T-helper 1 cell (primary cell): Measurements from ENCODE around the gene HSPA12A.
"Not testable (repeated sequence)": the region's sequence is repeated elsewhere in the genome, so short reads cannot be mapped to it uniquely, and the experiment has no call there.

ENCODE experiments used
- DNase-seq, 5 donors: peaks; one replicate each; pipeline ENCODE4 v3.0.0-alpha.2; 2012 to 2020

HSPA12A gene

DNA sequence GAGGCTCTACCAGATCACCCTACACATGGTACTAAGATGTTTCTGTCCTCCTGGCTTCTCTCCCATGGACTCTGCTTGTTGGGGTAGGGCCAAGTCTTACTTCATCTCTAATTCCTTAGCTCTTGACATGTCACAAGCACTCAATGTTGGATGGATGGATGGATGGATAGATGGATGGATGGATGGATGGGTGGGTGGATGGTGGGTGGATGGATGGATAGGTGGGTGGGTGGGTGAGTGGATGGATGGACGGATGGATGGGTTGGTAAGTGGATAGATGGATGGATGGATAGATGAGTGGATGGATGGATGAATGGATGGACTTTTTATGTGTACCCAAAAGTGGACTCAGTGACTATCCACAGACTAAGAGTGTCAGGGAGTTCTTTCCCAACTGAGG lies 28.5 kb downstream of the HSPA12A start:
- no peak for DNase-seq

DNA sequence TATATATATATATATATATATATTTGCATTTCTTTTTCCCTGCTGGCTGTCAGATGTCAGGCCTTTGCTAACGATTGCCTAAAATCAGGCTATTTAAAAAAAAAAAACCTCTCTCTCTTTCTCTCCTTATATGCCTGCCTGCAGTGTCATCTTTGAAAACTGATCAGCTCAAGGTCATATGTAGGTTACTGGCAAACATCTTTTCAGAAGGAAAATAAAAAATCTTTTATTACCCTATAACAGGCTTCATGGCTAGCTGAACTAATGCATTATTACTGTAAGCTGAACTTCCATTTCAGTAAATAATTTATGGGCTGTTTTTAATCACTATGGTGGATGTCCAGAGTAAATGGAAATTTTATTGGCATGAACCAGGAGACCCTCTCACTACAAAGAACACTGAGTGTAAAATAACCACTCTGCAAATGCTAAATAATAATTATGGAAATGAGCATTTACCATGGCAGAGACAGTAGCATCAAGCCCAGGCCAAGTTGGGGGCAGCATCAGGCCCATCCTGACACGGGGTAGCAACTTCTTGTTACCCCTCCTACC lies 29.3 kb downstream of the HSPA12A start:
- DNase-seq, result no peak

DNA sequence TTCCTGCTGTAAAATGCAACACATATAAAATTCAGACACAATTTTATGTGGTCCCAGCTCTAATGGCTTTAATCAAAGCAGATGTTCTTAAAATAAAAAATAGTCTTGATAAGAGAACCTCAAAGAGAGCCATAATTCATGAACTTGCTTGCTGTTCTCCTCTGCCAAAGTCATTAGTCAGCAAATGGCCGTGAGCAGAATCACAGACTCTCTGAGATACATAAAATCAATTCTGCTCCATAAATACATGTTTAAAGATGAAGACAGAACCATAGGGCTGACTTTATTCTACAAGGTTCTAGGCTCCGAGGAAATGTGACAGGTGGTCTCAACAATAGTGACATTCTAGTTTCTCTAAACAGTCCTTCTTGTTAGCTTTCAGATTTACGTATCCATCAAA lies 29.8 kb downstream of the HSPA12A start:
- no peak for DNase-seq

DNA sequence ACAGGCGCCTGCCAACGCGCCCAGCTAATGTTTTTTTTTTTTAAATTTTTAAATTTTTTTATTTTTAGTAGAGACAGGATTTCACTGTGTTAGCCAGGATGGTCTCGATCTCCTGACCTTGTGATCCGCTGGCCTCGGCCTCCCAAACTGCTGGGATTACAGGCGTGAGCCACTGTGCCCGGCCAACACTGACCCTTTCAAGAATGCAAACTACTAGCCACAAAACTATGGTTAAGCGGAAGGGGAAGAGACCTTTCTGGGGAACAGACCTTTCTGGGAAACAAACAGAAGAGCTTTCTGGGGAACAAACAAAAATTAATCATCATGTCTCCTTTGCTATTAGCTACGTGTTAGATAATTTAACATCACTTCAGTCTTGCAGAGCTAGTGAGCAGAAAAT lies 30.6 kb downstream of the HSPA12A start:
- not testable (repeated sequence) for DNase-seq

DNA sequence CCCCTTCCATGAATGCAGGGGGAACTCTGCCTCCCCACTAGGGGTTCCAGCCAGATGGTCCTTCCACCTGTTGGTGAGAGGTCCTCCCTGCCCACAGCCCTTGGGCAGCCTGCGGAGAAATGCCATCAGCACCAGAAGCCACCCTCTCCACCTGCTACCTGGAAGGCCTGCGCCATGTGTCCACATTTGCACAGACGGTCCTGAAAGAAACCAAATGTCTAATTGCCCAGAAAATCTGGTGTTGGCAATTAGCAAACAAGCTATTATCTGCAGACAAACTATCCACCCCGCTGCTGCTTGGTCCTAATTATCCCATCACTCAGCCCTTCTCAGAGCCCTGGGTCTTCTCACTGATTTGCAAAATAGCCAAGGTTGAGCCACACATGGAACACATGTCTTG lies 32.3 kb downstream of the HSPA12A start:
- DNase-seq, result no peak

DNA sequence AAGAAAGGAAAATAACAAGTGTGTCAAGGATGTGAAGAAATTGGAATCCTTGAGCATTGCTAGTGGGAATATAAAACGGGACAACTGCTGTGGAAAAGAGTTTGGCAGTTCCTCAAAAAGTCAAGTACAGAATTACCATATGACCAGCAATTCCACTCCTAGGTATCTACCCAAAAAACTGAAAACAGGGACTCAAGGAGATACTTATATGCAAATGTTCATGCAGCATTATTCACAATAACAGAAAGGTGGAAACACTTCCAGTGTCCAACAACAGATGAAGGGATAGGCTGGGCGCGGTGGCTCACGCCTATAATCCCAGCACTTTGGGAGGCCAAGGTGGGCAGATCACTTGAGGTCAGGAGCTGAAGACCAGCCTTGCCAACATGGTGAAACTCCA lies 33.5 kb downstream of the HSPA12A start:
- DNase-seq, result no peak

DNA sequence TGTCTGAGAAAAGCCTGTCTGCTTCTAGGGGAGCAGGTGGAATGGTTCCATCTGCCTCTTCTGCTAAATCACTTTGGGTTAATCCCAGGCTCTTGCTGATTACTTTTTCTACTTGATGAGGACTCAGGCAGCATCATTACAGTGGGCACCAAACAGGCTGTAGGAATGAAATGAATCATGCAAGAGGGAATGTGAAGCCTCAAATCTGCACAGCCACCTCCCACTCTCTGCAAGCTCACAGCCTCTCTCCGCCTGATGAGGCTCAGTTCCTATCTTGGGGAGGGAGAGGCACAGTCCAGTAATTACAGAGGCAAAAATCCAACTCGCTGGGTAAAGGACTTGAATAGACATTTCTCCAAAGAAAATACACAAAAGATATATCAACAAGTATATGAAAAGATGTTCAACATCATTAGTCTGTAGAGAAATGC lies 34.0 kb downstream of the HSPA12A start:
- DNase-seq, result no peak

DNA sequence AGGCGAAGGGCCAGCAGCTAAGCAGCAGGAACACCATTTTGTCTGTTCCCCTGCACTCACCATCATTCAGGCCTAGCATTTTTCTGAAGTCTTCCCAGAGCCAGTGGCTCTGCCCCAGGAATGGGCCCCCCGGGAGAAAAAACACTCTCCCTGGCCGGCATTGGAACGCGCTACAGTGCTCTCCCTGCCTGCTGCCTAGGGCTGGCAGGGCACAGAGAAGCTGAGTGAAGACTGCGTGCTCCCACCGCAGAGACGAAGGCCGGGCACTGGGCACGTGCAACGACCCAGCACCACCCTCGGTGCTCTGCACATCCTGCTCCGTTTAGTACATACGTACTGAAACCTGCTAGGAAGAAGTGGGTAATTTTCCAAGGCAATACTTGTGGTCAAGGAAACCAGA lies 34.4 kb downstream of the HSPA12A start:
- DNase-seq, result no peak

DNA sequence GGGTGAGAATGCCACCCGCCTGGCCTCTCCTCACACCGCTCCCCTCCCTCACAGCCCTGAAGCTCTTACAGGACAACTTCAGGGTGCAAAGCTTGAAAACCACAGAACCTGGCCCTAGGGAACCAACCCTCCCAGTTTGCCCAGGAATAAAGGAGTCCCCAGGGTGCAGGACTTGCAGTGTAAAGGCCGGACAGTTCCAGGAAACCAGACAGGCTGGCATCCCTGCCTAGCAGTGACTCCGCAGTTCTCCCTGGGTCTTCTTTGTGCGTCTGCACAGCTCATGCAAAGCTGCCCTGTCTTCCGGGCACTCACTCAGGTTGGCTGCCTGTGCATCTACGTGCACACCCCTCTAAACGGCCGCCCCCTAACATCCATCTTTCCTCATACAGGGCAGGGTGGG lies 36.1 kb downstream of the HSPA12A start:
- DNase-seq, result no peak

DNA sequence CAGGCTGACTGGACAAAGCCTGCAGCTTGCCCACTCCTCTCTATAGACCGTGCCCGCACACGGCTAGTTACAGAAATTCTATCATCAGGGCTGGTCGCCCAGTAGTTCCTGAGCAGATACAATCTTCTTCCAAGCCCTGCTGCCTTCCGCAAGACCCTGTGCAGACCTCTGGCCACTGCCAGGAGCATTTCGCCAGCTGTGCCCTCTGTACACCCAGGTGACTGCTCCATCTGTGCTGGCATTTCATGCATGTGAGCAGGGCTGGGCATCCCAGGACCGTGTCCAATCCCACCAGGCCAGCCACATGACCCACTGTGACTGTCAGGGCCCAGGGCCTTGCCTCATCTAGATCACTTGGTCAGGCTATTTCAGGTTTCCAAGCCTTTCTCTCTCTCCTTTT lies 36.9 kb downstream of the HSPA12A start:
- no peak for DNase-seq

DNA sequence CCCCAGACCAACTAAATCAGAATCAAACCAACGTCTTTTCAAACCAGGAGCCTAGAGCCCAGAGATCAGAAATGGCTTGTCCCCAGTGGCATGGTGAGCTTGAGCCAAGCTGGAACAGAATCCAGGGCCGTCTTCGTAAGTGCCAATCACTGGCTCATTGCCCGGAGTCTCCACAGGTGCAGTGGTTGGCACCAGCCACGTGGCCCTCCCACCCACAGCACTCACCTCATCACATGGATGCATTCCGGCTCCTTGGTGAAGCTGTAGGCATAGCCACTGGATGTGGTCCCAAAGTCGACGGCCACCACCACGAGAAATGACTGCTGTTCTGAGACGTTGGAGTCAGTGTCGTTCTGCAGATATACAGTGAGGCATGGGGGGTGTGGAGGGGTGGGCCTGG lies 37.4 kb downstream of the HSPA12A start:
- no peak for DNase-seq

DNA sequence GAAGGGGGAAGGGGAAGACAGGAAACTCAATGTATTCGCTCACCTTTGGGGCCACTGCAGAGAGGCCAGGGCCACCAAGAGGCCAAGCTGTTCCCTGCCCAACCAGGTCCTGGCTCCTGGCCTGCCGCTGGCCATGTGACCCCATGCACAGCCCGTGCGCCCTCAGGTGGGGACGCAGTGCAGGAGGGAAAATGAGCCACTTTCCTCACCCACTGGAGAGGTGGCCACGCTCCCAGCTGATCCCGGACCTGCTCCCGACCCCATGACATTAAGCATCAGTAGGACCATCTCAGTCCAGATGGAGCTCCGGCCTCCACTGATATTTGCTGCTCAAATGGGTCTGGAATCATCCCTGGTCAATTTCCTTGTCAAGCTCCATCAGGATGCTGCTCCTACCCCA lies 40.2 kb downstream of the HSPA12A start:
- no peak for DNase-seq

DNA sequence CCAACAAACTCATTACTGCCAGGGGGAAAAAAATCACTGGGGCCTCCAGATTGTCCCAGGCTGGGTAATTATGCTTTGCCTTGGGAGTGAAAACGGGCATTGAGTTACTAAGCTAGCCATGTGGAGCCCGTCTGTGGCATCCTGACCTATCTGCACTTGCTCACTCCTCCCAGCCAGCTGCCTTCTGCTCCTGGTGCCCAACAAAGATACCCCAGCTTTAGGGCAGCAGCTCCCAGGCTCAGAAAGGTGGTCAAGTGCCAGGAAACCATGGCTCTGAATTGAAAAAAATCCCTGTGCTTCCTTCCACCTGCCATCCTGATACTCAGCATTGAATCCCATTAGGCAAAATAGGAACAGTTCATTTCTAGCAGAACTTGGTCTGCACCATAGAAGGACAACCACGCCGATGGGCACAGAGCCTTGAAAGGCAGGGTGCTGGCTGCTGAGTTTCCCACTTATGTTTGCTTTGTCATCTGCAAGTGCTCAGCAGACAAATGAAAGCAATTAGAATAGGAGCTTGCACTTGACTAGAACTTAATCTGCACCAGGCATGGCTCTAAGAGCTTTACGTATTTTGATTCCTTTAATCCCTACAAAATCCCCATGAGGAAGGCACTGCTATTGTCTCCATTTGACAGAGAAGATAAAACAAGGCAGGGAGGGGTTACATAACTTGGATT lies 42.8 kb downstream of the HSPA12A start:
- no peak for DNase-seq

DNA sequence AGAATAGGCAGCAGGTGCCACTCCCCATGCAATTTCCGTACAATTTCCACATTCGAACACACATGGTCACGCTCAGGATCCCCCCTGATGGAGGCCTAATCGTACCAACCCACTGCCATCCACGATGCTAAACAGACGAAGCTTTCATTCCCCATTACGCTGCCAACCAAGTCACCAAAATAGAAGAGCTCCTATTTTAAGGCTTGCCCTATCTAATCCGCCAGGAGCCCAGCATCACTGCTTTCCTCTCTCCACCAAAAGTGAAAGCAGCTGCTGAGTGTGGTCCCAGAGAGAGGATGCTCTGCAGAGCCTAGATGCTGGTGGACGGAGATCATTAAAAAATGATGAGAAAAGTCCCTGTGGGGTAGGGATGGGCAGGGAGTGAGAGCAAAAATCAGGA lies 43.3 kb downstream of the HSPA12A start:
- DNase-seq, result no peak

DNA sequence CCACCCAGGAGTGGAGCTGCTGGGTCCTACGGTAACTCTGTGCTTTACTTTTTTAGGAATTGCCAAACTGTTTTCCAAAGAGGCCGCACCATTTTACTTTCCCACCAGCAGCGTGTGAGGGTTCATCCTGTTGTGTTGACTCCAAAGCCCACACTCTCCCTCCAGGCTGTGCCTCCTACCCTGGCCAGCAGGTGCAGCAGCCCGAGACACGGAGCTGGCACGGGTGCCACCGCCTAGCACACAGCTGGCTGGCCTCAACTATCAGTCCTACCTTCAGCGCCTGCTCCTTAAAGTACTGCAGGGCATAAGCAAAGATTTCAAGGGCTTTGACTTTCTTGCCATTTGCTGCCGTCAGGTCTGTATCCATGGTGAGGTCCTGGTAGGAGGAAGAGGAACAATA lies 44.0 kb downstream of the HSPA12A start:
- DNase-seq, result no peak

DNA sequence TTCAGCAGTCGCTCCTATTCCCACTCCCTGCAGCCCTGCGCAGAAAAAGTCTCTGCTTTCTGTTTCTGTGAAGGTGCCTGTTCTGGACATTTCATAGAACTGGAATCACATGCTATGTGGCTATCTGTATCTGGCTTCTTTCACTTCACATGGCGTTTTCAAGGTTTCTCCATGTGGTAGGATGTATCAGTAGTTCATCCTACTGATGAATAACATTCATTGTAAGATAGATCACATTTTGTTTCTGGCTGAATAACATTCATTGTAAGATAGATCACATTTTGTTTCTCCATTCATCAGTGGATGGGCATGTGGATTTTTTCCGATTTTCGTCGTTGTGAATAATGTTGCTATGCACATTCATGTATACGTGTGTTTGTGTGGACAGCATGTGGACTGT lies 44.5 kb downstream of the HSPA12A start:
- no peak for DNase-seq

DNA sequence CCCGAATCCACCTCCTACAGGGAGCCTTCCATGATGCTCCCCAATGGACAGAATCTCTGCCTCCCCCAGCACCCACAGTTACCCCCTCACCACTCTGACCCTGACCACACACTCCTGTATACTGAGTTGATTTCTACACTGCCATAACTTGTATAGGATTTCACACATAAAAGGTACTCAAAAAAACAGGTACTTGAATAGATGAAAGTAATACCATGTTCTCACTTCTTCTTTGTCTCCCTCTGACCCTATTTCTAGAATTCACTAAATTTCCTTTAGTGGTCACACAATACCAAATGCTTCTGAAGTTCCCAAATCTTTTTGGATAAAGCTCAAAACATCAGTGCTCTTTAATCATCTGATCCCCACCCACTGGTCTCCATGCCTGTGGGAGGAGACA lies 45.4 kb downstream of the HSPA12A start:
- DNase-seq, result no peak

DNA sequence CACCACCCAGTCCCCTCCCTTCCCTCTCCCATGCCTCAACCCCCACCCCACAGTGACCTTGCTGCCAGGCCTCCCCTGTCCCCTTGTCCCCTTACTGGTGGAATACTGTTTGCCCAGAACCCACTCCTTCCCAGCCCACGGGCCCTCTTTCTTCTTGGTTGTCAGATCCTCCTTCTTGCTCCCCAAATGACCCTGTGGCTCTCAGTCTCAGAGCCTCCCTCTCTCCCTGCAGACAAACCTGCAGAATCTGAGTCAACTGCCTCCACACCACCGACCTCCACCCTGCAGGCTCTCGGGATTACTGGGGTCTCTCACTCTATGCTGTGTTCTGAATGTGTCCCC lies 47.5 kb downstream of the HSPA12A start:
- DNase-seq, result no peak

DNA sequence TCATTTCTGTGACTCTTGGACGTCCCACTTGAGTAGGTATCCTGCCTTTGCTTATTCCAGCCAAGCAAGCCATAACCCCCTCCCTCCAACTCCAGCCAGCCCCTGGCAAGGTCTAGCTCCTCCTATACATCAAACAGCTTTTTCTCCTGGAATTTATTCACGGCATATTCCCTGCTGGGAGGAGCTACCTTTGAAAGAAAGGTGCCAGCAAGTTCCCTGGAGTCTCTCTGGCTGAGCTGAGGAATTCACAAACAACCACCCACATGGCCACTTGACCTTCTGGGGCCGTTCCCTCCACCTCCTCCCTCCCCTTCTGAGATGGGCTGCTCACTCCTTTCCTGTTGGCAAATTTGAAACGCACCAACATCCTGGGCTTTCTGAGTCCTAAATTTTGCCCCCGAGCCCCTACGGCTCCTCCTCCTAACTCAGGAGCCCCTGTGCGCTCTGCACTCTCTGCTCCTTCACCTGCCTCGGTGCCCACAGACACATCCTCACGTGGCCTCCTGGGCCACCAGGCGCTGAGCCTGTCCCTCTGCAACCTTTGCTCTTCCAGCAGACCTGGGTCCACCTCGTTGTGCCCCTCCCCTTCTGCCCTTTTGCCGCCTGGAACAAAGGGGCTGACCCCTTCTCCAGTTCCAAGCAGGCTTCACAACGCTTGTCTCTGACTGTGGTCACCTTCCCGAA lies 48.0 kb downstream of the HSPA12A start:
- DNase-seq, result no peak

DNA sequence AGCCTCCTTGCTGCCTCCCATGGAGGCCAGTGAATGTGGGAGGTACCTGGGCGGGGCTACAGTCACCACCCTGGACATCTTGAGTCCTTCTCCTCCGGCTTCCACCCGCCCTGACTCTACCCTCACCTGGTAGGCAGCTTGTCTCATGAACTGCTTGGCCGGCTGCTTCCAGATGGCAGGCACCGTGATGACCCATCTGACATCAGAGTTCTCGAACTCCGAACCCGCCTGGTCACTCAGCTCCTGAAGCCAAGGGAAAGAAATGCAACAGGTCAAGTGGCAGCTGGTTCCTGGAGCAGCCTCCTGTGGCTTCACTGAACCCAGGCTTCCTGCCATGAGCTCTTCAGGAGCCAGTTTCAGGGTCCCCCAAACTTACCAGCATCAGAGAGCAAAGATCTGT lies 50.1 kb downstream of the HSPA12A start:
- no peak for DNase-seq

DNA sequence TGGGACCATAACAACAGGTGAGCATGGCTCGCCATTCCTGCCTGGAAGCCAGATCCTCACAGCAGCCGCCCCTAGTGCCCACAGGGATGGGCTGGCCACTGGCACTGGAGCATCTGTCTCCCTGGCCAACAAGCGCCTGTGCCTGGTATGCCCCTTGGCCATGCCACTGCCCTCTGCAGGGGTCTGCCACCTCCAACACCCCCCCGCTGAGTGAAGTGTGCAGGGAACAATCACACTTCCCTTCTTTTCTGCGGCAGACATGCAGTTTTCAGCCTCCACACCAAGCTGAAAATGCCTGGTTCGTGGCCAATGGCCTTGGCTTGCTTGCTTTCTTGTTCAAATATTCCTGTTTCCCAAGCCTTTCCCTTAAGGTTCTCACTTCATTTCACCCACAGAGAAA lies 50.7 kb downstream of the HSPA12A start:
- DNase-seq, result no peak

DNA sequence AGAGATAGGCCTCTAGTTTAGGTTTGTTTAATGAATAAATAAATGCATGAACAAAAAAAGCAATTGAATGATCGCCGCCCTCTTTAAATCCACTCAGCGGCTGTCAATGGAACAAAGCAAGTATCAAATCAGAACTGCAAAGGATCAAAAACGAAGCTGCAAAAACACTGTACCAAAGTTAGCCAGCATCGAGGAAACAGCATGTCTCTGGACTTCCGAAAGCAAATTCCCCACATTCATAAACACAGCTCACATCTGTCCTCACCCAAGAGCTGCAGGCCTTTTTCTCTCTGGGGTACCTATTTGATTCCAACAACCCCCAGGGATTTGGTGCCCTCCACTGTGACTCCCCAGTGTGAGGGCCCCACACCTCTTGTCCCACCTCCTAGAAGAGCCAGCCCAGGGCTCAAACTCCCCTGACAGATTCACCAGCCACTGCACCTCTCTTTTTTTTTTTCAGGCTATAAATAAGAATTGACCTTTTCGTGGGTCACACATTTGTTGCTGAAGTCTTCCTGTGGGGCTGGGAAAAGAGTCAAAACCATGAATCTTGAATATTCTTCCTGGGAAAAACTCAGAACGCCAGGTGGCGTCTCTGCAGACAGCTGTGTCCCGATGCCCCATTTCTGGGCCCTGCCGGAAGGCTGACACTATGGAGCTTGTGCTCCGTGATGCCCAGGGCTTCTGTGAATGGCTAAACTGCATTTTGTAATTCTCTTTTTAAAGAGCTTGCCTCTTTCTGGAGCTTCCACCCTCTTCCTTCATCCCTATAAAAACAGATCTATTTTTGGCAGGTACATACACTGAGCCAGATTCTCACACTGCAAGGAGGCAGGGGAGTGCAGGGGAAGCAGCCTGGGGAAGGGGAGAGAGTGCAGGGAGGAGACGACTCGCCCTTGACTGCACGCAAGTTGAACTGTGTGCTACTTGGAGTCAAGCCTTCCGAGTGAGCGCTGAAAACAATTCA lies 51.7 kb downstream of the HSPA12A start:
- no peak for DNase-seq

DNA sequence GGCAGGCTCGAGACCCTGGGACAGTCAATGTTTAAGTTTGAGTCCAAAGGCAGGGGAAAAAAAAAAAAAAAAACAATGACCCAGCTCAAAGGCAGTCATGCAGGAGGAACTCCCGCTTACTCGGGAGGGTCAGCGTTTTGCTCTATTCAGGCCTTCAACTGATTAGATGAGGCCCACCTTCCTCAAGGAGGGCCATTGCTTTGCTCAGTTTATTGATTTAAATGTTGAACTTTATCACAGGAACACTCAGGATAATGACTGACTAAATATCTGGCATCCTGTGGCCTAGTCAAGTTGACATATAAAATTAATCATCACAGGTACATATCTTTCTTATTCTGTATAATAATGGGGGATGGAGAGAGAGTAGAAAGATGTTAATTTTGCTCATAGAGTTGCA lies 52.6 kb downstream of the HSPA12A start:
- no peak for DNase-seq
